Measurements from ENCODE around the gene GARIN5B. TPM values are rescaled to one million over a fixed set of nuclear protein-coding genes. Genes with fewer than 3 reads are reported as not detected.

Gene GARIN5B
- total and polyA plus RNA-seq, 2 of the 13 experiments (the other 11 are each of a cell fraction or from before 2014, with no cell fraction given): not detected

DNA sequence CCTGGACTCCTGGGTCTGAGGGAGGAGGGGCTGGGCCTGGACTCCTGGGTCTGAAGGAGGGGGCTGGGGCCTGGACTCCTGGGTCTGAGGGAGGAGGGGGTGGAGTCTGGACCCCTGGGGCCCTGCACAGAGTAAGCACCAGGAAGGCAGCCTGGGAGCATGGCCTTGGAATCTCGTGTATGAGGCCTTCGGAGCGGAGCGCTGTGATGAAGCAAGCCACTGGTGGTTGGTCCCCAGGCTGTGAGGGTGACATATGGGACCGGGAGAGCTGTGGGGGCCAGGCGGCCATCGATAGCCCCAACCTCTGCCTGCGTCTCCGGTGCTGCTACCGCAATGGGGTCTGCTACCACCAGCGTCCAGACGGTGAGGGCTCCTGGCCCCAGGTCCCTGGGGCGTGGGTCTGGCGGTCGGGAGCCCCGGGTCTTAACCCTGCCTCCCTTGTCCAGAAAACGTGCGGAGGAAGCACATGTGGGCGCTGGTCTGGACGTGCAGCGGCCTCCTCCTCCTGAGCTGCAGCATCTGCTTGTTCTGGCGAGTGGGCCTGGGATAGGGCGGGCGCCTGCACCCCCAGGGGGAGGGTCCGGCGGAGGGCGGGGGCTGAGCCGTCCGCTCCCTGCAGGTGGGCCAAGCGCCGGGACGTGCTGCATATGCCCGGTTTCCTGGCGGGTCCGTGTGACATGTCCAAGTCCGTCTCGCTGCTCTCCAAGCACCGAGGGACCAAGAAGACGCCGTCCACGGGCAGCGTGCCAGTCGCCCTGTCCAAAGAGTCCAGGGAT, 14.5 kb upstream of the GARIN5B start (continued):
- TF ChIP-seq POLR2A (IDR thresholded peaks at IDR 0.05; ENCODE audit: insufficient read depth in 1 of 2, low read depth in 2 of 2, low read length in 2 of 2) (peak in 1 of 2 experiments; percentile 45; a peak in 2 of 4 replicates), TARDBP (CRISPR knock-in tag; IDR thresholded peaks at IDR 0.05) (no peak), ZNF333 (CRISPR knock-in tag; IDR thresholded peaks at IDR 0.05; ENCODE audit: borderline replicate concordance) (no peak), FOXA3 (CRISPR knock-in tag; IDR thresholded peaks at IDR 0.05) (0 out of 2 replicates have a peak, but pooled peaks have one; percentile 6), ISL2 (CRISPR knock-in tag; IDR thresholded peaks at IDR 0.05) (no peak), ZNF597 (CRISPR knock-in tag; IDR thresholded peaks at IDR 0.05) (no peak), KDM2A (CRISPR knock-in tag; IDR thresholded peaks at IDR 0.05; ENCODE audit: borderline replicate concordance, low read depth) (peak; percentile 56; the same call in 1 of the 2 replicates), REXO4 (CRISPR knock-in tag; IDR thresholded peaks at IDR 0.05; ENCODE audit: borderline replicate concordance) (no peak), MAX (IDR thresholded peaks at IDR 0.05) (0 out of 2 replicates have a peak, but pooled peaks have one; percentile 6), ZSCAN29 (CRISPR knock-in tag; conservative IDR thresholded peaks at IDR 0.05) (no peak), NFIC (IDR thresholded peaks at IDR 0.05; ENCODE audit: low read length) (no peak), HOXD1 (CRISPR knock-in tag; IDR thresholded peaks at IDR 0.05) (no peak), ZNF235 (CRISPR knock-in tag; IDR thresholded peaks at IDR 0.05; ENCODE audit: borderline replicate concordance) (no peak), ZNF230 (CRISPR knock-in tag; IDR thresholded peaks at IDR 0.05) (no peak), LCORL (IDR thresholded peaks at IDR 0.05) (no peak), LCORL (CRISPR knock-in tag; IDR thresholded peaks at IDR 0.05) (peak; percentile 34; the same call in 1 of the 2 replicates), NCOA2 (CRISPR knock-in tag; IDR thresholded peaks at IDR 0.05) (no peak), PITX1 (CRISPR knock-in tag; IDR thresholded peaks at IDR 0.05) (0 out of 2 replicates have a peak, but pooled peaks have one; percentile 10), PAX8 (CRISPR knock-in tag; IDR thresholded peaks at IDR 0.05; ENCODE audit: borderline replicate concordance) (no peak), ELF3 (CRISPR knock-in tag; IDR thresholded peaks at IDR 0.05) (0 out of 2 replicates have a peak, but pooled peaks have one; percentile 36), REPIN1 (CRISPR knock-in tag; IDR thresholded peaks at IDR 0.05; ENCODE audit: borderline replicate concordance, low read depth) (no peak)
- TF ChIP-seq, protein P1, sequence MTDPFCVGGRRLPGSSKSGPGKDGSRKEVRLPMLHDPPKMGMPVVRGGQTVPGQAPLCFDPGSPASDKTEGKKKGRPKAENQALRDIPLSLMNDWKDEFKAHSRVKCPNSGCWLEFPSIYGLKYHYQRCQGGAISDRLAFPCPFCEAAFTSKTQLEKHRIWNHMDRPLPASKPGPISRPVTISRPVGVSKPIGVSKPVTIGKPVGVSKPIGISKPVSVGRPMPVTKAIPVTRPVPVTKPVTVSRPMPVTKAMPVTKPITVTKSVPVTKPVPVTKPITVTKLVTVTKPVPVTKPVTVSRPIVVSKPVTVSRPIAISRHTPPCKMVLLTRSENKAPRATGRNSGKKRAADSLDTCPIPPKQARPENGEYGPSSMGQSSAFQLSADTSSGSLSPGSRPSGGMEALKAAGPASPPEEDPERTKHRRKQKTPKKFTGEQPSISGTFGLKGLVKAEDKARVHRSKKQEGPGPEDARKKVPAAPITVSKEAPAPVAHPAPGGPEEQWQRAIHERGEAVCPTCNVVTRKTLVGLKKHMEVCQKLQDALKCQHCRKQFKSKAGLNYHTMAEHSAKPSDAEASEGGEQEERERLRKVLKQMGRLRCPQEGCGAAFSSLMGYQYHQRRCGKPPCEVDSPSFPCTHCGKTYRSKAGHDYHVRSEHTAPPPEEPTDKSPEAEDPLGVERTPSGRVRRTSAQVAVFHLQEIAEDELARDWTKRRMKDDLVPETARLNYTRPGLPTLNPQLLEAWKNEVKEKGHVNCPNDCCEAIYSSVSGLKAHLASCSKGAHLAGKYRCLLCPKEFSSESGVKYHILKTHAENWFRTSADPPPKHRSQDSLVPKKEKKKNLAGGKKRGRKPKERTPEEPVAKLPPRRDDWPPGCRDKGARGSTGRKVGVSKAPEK (CRISPR knock-in tag; IDR thresholded peaks at IDR 0.05; ENCODE audit: borderline replicate concordance): no peak
- TF ChIP-seq, protein P2, sequence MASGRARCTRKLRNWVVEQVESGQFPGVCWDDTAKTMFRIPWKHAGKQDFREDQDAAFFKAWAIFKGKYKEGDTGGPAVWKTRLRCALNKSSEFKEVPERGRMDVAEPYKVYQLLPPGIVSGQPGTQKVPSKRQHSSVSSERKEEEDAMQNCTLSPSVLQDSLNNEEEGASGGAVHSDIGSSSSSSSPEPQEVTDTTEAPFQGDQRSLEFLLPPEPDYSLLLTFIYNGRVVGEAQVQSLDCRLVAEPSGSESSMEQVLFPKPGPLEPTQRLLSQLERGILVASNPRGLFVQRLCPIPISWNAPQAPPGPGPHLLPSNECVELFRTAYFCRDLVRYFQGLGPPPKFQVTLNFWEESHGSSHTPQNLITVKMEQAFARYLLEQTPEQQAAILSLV (CRISPR knock-in tag; IDR thresholded peaks at IDR 0.05; ENCODE audit: borderline replicate concordance): 0 out of 2 replicates have a peak, but pooled peaks have one; percentile 23
- TF ChIP-seq, protein P3, sequence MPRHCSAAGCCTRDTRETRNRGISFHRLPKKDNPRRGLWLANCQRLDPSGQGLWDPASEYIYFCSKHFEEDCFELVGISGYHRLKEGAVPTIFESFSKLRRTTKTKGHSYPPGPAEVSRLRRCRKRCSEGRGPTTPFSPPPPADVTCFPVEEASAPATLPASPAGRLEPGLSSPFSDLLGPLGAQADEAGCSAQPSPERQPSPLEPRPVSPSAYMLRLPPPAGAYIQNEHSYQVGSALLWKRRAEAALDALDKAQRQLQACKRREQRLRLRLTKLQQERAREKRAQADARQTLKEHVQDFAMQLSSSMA (CRISPR knock-in tag; IDR thresholded peaks at IDR 0.05): peak; percentile 58; the same call in 1 of the 2 replicates
